Measurements from ENCODE around the gene CEP41. TPM values are rescaled to one million over a fixed set of nuclear protein-coding genes. Genes with fewer than 3 reads are reported as not detected.

Gene CEP41
- total and polyA plus RNA-seq, 4 donors = 2.3 to 3.5 (median 2.8) TPM

- no peak for DNase-seq (ENCODE audit: low spot score)
- H3K4me1 ChIP-seq (ENCODE audit: control insufficient read depth in 4 of 4, insufficient read depth in 4 of 4, low read length in 3 of 4) = no peaks in the 10 kb centered on the region
- H3K4me3 ChIP-seq (ENCODE audit: low read depth in 1 of 3, low read length in 3 of 3) = no peak overlapping the region
- H3K27ac ChIP-seq (ENCODE audit: low read depth in 1 of 2, low read length in 2 of 2) = no peak overlapping the region
- WGBS = 77% methylated on average over 4 of the region's 4 CpGs
- no peaks in the 10 kb centered on the region for H3K36me3 ChIP-seq (ENCODE audit: control insufficient read depth in 4 of 4, insufficient read depth in 3 of 4, low read depth in 1 of 4, low read length in 3 of 4)
- H3K9ac ChIP-seq (ENCODE audit: low read depth in 1 of 2, low read length in 2 of 2) = no peak overlapping the region
- H3K9me3 ChIP-seq (ENCODE audit: control insufficient read depth in 4 of 4, low read length in 3 of 4) = no peaks in the 10 kb centered on the region
- no peaks in the 10 kb centered on the region for H3K27me3 ChIP-seq (ENCODE audit: control insufficient read depth in 4 of 4, insufficient read depth in 4 of 4, low read length in 3 of 4)
- TF ChIP-seq ATF3 (IDR thresholded peaks at IDR 0.05) (no peak), NR2F2 (IDR thresholded peaks at IDR 0.05) (no peak), YY1 (IDR thresholded peaks at IDR 0.05) (no peak), EGR1 (IDR thresholded peaks at IDR 0.05; ENCODE audit: low read depth in 2 of 2) (no peak), HNF4G (IDR thresholded peaks at IDR 0.05) (no peak), REST (IDR thresholded peaks at IDR 0.05) (no peak)
Observed at GRCh38 chr7:130426564-130426963, 14.3 kb downstream of the CEP41 start.

GRCh38 chr7:130425796-130426195, 15.0 kb downstream of the CEP41 start:
- Histone ChIP-seq H3K4me1 (ENCODE audit: control insufficient read depth in 4 of 4, insufficient read depth in 4 of 4, low read length in 3 of 4) (no peaks in the 10 kb centered on the region), H3K9ac (ENCODE audit: low read depth in 1 of 2, low read length in 2 of 2) (no peak overlapping the region), H3K9me3 (ENCODE audit: control insufficient read depth in 4 of 4, low read length in 3 of 4) (no peaks in the 10 kb centered on the region), H3K27ac (ENCODE audit: low read depth in 1 of 2, low read length in 2 of 2) (no peak overlapping the region), H3K27me3 (ENCODE audit: control insufficient read depth in 4 of 4, insufficient read depth in 4 of 4, low read length in 3 of 4) (no peaks in the 10 kb centered on the region), H3K36me3 (ENCODE audit: control insufficient read depth in 4 of 4, insufficient read depth in 3 of 4, low read depth in 1 of 4, low read length in 3 of 4) (no peaks in the 10 kb centered on the region), H3K4me3 (ENCODE audit: low read depth in 1 of 3, low read length in 3 of 3) (no peak overlapping the region)
- 84% methylated on average over 4 of the region's 4 CpGs for WGBS
- no peak for TF ChIP-seq RXRA (IDR thresholded peaks at IDR 0.05)
- no peak for TF ChIP-seq EGR1 (IDR thresholded peaks at IDR 0.05; ENCODE audit: low read depth in 2 of 2)
- no peak for TF ChIP-seq REST (IDR thresholded peaks at IDR 0.05)
- no peak for TF ChIP-seq FOXA2 (IDR thresholded peaks at IDR 0.05)
- no peak for TF ChIP-seq ATF3 (IDR thresholded peaks at IDR 0.05)
- no peak for TF ChIP-seq RAD21 (IDR thresholded peaks at IDR 0.05)
- no peak for TF ChIP-seq JUND (IDR thresholded peaks at IDR 0.05)
- no peak for TF ChIP-seq CTCF (IDR thresholded peaks at IDR 0.05; ENCODE audit: low read depth, low read length, missing input control)
- TF ChIP-seq GABPA (IDR thresholded peaks at IDR 0.05 in 1 of 2, conservative IDR thresholded peaks at IDR 0.05 in 1 of 2) = no peak
- TF ChIP-seq FOXA1 (IDR thresholded peaks at IDR 0.05) = no peak
- TF ChIP-seq MAX (IDR thresholded peaks at IDR 0.05) = no peak
- TF ChIP-seq HNF4A (conservative IDR thresholded peaks at IDR 0.05) = no peak
- no peak for TF ChIP-seq YY1 (IDR thresholded peaks at IDR 0.05)
- TF ChIP-seq SP1 (IDR thresholded peaks at IDR 0.05) = no peak
- TF ChIP-seq TAF1 (conservative IDR thresholded peaks at IDR 0.05) = no peak
- TF ChIP-seq HNF4G (IDR thresholded peaks at IDR 0.05) = no peak
- no peak for TF ChIP-seq ZBTB33 (IDR thresholded peaks at IDR 0.05)
- TF ChIP-seq NR2F2 (IDR thresholded peaks at IDR 0.05) = no peak
- no peak for DNase-seq (ENCODE audit: low spot score)
